GM13977 (cell line): ENCODE results near the gene MYL7.

Source experiments
- DNase-seq: peaks from one replicate; pipeline ENCODE4 v3.0.0; 2012; ENCODE audit warnings: low spot score
- CTCF ChIP-seq: IDR thresholded peaks from 2 replicates; pipeline ENCODE4 v1.5.1; 2012; ENCODE audit warnings: mild to moderate bottlenecking, control low read depth; ENCODE audit not compliant: insufficient read depth; ENCODE audit errors: extremely low read depth, missing control alignments
- in situ Hi-C: fragments of 300-500 bp; cut with MboI; formaldehyde crosslinking; loops from one replicate; pipeline ENCODE4 v1.12.0; 2022; ENCODE audit warnings: low sequenced_read_pairs, low pct_unique_long_range_greater_than_20kb, mixed read lengths, inconsistent platforms; ENCODE audit not compliant: unreplicated experiment

The MYL7 gene

DNA sequence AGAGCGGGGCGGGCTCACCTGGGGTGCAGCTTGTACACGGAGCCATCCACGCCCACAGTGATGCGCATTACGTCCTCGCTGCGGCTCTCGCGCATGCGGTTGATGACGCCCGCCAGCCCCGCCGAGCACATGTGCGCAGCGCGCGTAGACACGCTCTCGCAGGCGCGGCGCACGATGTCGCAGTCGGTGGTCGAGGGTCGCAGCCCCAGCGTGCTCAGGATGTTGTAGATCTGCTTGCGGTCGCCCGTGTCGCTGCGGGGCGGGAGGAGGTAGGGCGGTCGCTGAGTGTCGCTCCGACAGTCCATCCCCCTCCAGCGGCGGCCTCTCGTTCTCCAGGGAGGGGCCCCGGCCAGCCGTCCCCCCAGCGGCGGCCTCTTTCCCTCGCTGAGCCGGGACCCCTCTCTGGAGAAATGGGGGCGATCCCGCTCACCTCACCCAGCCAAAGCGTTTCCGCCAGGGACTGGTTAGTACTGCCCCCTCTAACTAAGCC, 4.4 kb upstream of the MYL7 start:
- no peak for DNase-seq
- no peak for TF ChIP-seq CTCF
- in situ Hi-C loops, result no loop called here

- no peak for DNase-seq
- no peak for TF ChIP-seq CTCF
Measured at GRCh38 chr7:44144968-44145478, 3.9 kb upstream of the MYL7 start.

GRCh38 chr7:44144426-44144967, 3.4 kb upstream of the MYL7 start:
- in situ Hi-C loops, result no loop called here
- no peak for DNase-seq
- no peak for TF ChIP-seq CTCF

More at GRCh38 chr7:44144968-44145478, 3.9 kb upstream of the MYL7 start:
- in situ Hi-C loops, result no loop called here

GRCh38 chr7:44143646-44144250, 2.6 kb upstream of the MYL7 start:
- in situ Hi-C loops, result no loop called here
- DNase-seq, result no peak
- no peak for TF ChIP-seq CTCF

DNA sequence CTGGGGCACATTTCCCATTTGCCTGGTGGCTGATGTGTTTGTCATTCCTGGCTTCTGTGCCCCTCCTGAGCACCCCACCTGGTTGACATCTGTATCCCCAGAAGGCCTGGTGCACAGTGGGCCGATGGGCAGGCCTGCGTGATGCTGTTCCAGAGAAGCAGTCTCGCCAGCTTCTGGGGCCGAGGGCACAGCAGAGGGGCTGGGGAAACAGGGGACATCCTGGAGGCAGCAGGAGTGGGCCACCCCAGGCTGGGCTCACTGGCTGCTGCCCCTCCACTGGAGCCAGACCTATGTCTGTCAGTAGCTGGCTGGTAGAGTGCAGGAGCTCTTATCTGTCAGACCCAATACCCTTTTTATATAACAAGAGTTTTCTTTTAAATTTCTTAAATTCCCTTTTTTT, 896 bp upstream of the MYL7 start:
- no peak for DNase-seq
- no peak for TF ChIP-seq CTCF
- in situ Hi-C loops, result no loop called here

DNA sequence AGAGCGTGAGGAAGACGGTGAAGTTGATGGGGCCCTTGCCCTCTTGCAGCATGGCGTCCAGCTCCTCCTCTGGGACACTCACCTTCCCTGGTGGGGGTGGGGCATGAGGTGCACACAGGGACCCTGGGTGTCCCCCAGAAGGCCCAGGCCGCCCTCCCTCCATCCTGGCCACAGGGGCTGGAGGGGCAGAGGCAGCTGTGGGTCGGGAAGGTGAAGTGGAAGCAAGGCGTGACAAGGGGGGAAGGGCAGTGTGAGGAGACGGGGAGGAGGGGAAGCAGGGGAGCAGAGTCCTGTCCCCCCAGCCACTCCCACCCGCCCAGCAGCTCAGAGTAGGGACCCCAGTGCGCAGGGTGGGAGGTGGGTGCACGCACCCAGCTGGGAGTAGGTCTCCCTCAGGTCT, 791 bp downstream of the MYL7 start:
- in situ Hi-C loops, result no loop called here
- no peak for TF ChIP-seq CTCF
- no peak for DNase-seq
